Measurements from ENCODE around the gene DNPH1.
A peak's percentile ranks its signal among the peaks of the same experiment; 100 is the strongest.

The DNPH1 gene

DNA sequence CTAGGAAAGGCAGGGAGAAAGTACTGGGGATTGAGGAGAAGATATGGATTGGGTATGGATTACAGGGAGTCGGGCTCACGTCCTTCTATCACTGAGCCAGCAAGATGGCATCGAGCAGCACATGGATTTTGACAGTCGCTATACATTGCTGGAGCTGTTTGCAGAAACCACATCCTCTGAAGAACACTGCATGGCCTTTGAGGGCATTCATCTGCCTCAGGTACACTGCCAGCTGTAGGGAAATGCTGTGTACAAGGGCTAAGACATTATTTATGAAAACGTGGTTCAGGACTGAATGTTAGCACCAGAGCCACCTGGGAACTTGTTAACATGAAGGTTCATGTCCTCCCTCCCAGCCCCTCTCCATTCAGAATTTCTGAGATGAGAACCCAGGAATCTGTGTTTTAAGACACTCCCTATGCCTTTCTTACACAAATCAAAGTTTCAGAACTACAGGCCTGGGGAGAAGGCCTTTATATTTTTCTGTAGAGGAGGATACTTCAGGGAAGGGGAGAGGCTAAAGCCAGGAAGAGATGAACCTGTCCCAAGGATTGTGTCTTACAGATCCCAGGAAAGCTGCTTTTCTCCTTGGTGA is 43.8 kb downstream of the DNPH1 start:
- TF ChIP-seq, protein P1, sequence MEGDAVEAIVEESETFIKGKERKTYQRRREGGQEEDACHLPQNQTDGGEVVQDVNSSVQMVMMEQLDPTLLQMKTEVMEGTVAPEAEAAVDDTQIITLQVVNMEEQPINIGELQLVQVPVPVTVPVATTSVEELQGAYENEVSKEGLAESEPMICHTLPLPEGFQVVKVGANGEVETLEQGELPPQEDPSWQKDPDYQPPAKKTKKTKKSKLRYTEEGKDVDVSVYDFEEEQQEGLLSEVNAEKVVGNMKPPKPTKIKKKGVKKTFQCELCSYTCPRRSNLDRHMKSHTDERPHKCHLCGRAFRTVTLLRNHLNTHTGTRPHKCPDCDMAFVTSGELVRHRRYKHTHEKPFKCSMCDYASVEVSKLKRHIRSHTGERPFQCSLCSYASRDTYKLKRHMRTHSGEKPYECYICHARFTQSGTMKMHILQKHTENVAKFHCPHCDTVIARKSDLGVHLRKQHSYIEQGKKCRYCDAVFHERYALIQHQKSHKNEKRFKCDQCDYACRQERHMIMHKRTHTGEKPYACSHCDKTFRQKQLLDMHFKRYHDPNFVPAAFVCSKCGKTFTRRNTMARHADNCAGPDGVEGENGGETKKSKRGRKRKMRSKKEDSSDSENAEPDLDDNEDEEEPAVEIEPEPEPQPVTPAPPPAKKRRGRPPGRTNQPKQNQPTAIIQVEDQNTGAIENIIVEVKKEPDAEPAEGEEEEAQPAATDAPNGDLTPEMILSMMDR (IDR thresholded peaks at IDR 0.05; ENCODE audit: extremely low read depth, insufficient read depth, missing control alignments) = no peak
- DNase-seq (ENCODE audit: low spot score) = no peak
- in situ Hi-C loops (cut with MboI; ENCODE audit: low pct_unique_long_range_greater_than_20kb, low sequenced_read_pairs, unreplicated experiment) = no loop called here

- in situ Hi-C loops (cut with MboI; ENCODE audit: low pct_unique_long_range_greater_than_20kb, low sequenced_read_pairs, unreplicated experiment) = no loop called here
- DNase-seq (ENCODE audit: low spot score) = no peak
- TF ChIP-seq, protein P1 (IDR thresholded peaks at IDR 0.05; ENCODE audit: extremely low read depth, insufficient read depth, missing control alignments) = no peak
These were observed 44.9 kb downstream of the DNPH1 start for GRCh38 chr6:43184268-43184985.

GRCh38 chr6:43183441-43183840 is 45.8 kb downstream of the DNPH1 start:
- in situ Hi-C loops (cut with MboI; ENCODE audit: low pct_unique_long_range_greater_than_20kb, low sequenced_read_pairs, unreplicated experiment) = no loop called here

GRCh38 chr6:43181942-43182860 is 47.1 kb downstream of the DNPH1 start, which contains the start of gene CUL9:
Gene CUL9 (plus strand): TSS chr6:43182196. CDS start chr6:43184311, 2,115 bp downstream.
- in situ Hi-C loops (cut with MboI; ENCODE audit: low pct_unique_long_range_greater_than_20kb, low sequenced_read_pairs, unreplicated experiment) = no loop called here
- DNase-seq (ENCODE audit: low spot score) = peak; percentile 91
- TF ChIP-seq, protein P1 (IDR thresholded peaks at IDR 0.05; ENCODE audit: extremely low read depth, insufficient read depth, missing control alignments) = no peak

More at GRCh38 chr6:43183441-43183840, 45.8 kb downstream of the DNPH1 start:
- TF ChIP-seq, protein P1 (IDR thresholded peaks at IDR 0.05; ENCODE audit: extremely low read depth, insufficient read depth, missing control alignments) = no peak
- DNase-seq (ENCODE audit: low spot score) = no peak

DNA sequence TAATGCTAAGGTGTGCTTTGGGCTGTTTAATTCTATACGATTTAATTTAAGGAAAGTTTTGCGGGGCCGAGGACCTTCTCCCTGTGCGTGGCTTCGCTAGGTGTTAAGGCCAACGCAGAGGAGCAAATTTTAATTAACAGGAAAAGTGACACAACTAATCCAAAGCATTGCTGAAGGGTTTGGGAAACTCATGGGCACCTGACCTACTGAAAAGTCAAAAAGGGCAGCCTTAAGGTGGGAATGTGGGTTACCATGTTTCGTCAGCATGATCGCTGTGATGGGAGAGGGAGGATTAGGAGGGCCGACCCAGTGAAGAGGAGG is 47.7 kb downstream of the DNPH1 start:
- TF ChIP-seq, protein P1 (IDR thresholded peaks at IDR 0.05; ENCODE audit: extremely low read depth, insufficient read depth, missing control alignments) = no peak
- in situ Hi-C loops (cut with MboI; ENCODE audit: low pct_unique_long_range_greater_than_20kb, low sequenced_read_pairs, unreplicated experiment) = no loop called here

DNA sequence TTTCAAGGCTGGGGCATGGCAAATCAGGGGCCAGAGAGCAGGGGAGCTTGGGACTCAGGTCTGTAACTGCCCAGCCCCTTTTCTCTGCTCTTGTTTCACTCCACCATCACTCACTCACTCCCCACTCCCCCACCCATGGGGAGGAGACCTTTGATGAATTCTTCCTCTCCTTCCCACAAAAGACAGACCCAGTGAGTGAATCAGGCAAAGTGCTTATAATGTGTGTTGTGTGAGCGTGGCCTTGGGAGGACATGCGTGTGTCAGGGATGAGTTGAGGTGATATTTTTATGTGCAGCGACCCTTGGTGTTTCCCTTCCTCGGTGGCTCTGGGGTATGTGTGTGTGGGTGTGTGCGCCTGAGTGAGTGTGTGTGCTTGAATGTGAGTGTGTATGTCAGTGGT is 48.3 kb downstream of the DNPH1 start:
- TF ChIP-seq, protein P1 (IDR thresholded peaks at IDR 0.05; ENCODE audit: extremely low read depth, insufficient read depth, missing control alignments) = no peak
- in situ Hi-C loops (cut with MboI; ENCODE audit: low pct_unique_long_range_greater_than_20kb, low sequenced_read_pairs, unreplicated experiment) = no loop called here
- DNase-seq (ENCODE audit: low spot score) = no peak

More for the DNA sequence above, 47.7 kb downstream of the DNPH1 start:
- no peak for DNase-seq (ENCODE audit: low spot score)
